Activated effector memory CD4-positive, alpha-beta T cell treated with anti-CD3 and anti-CD28 coated beads, Interleukin-2, amount 50 U/mL, for 16 hours (primary cell): ENCODE data around the gene CTCF.

ENCODE experiments used
- DNase-seq: peaks from one replicate; pipeline ENCODE4 v3.0.0-alpha.2; 2020

CTCF gene

DNA sequence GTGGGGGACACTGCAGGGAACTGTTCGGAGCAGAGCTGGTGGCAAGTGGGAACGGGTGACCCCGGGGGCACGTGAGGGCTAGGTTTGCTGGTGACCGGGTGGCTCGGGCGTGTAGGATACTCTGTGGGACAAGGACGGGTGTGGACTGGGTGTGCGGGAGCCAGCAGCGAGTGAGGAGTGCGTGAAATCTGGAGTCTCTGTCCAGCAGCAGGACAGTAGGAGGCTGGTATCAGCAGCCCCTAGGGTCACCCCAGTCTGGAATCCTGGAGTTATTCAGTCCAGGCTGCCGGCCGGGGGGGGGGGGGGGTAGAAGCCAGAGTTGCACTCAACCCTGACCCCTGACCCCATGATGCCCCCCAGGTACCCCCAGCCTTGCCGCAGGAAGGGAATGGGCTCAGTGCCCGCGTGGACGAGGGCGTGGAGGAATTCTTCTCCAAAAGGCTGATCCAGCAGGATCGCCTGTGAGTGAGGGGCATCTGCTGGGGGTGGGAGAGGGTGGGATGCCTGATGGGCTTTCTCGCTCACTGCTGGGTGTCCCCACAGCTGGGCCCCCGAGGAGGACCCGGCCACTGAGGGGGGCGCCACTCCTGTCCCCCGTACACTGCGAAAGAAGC, 91.6 kb downstream of the CTCF start:
- no peak for DNase-seq

DNA sequence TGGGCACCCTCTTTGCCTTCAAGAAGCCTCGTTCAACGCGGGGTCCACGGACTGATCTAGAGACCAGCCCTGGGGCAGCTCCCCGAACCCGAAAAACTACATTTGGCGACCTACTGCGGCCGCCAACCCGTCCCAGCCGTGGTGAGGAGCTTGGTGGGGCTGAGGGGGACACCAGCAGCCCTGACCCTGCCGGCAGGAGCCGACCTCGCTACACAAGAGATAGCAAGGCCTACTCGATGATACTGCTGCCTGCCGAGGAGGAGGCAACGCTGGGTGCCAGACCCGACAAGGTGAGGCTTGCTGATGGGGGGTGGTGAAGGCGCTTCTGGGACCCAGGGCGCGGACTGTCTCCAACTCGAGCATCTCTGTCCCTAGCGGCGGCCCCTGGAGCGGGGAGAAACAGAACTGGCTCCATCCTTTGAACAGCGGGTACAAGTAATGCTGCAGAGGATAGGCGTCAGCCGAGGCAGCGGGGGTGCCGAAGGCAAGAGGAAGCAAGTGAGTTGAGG, 92.1 kb downstream of the CTCF start:
- no peak for DNase-seq

DNA sequence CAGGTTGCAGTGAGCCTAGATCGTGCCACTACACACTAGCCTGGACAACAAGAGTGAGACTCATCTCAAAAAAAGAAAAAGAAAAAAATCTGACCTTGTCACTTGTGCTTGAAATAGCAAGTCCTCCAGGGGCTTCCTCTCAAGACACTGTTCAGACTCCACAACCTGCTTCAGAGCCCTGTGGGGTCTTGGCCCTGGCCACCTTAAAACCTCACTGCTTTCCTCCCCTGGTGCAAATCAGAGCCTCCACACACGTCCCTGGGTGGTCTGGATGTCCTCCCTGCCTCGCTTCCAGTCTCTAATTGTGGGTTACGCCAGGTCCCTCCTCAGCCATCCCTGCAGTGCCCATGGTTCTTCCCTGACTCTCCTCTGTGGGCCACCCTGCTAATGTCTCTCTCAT, 93.0 kb downstream of the CTCF start:
- no peak for DNase-seq

DNA sequence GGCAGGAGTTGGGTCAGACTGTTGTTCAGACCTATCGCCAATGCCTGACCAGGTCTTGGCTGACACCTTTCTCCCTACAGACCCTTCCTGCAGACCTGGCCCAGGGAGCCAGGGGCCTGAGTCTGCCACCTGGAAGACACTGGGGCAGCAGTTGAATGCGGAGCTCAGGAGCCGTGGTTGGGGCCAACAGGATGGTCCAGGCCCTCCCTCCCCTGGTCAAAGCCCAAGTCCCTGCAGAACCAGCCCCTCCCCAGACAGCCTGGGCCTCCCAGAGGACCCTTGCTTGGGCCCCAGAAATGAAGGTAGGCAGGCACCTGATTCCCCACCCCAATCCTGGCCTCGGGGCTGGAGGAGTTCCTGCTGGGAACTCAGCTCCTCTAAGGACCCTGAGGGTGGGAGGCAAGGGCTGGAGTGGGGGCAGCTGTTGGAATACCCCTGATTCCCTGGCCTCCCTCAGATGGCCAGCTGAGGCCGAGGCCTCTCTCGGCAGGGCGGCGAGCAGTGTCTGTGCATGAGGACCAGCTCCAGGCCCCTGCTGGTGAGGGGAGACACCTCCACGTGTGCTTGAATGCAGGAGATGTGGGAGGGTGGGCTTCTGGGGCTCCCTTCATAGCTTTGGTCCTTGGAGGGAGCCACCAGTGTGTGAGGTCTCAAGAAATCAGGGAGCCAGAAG, 94.2 kb downstream of the CTCF start:
- no peak for DNase-seq

DNA sequence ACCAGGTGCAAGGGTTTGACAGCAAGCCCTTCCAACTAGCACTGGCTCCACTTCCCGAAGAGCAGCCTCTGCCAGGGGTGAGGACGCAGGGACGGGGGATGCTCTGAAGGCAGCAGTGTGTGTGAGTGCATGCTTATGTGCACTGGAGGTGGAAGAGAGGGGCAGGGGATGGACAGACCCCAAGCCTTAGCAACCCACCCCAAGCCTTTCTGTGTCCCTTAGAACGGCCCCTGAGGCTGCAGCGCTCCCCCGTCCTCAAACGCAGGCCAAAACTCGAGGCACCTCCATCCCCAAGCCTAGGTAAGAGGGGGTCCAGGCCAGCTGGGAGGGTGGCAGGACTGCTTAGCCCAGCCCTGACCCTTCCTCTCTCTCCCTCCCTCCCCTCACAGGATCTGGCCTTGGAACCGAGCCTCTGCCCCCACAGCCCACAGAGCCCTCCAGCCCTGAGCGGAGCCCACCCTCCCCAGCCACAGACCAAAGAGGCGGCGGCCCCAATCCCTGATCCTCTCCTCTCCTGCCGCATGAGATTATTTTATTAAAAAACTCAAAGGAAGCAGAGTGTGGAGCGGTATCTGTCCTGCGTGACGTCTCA, 94.8 kb downstream of the CTCF start:
- DNase-seq, result no peak

DNA sequence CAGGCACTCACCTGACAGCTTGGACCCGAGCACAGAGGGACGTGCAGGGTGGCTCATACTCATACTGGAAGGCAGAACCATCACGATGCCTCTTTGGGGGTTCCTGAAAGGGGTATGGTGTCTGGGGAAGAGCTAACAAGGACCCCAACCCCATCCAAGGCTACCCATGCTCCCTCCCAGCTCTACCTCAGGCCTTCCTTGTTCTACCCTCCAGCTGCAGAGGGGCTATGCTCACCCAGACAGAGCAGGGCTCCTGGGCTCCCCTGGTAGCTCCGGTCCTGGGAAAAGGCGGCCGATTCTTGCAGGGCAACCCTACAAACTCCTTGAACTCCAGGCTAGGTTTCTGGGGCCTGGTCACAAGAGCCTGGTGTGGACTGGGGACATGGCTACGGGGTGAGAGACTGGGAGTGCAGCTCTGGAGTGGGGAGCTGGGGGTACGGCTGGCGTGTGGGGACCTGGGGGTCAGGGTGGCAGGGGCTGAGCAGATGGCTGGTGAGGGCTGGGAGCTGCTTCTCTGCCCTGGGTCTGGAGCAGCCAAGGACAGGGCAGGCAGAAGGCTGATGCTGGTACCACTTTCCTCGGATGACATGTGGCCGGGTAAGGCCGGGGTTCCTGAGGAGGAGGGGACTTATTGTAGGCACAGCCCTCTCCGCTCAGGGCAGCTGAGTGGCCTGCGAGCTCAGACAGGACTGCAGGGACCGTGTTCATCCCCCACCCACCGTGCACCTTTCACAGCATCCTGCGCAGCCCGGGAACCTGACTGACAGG, 95.6 kb downstream of the CTCF start:
- DNase-seq, result no peak

DNA sequence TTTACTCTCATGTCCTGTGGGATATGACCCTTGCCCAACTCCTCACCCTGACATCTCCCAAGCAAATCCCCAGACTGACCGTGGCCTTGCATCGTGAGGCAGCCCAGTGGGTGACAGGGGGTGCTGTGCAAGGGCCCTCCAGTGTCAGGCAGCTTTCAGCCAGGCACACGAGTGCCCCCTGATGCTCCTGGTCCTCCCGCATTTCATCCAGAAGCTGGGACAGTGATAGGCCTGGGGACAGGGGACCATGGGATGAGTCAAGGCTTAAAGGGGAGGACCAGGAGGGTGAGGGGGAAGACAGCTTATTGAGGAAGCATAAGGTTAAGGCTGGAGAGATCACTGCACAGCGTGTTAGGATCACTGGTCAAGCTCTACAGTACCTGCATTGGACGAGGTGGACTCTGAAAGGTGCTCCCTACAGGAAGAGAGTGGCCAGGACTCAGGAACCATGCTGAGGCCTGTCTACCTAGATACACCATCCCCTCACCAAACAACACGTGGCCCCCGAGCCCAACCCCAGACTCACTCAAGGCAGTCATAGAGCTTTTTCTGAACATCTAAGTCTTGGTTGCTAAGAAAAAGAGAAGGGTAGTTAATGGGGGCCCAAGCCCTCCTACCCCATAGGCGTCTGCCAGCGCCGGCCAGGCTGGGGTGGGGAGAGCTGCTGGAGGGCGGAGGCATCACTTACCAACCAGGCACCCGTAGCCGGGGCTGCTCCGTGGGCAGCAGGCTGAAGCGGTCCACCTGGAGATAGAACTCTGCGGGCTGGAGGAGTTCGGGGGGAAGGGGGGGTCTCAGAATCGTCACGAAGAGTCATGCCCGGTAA, 96.7 kb downstream of the CTCF start:
- DNase-seq, result no peak

DNA sequence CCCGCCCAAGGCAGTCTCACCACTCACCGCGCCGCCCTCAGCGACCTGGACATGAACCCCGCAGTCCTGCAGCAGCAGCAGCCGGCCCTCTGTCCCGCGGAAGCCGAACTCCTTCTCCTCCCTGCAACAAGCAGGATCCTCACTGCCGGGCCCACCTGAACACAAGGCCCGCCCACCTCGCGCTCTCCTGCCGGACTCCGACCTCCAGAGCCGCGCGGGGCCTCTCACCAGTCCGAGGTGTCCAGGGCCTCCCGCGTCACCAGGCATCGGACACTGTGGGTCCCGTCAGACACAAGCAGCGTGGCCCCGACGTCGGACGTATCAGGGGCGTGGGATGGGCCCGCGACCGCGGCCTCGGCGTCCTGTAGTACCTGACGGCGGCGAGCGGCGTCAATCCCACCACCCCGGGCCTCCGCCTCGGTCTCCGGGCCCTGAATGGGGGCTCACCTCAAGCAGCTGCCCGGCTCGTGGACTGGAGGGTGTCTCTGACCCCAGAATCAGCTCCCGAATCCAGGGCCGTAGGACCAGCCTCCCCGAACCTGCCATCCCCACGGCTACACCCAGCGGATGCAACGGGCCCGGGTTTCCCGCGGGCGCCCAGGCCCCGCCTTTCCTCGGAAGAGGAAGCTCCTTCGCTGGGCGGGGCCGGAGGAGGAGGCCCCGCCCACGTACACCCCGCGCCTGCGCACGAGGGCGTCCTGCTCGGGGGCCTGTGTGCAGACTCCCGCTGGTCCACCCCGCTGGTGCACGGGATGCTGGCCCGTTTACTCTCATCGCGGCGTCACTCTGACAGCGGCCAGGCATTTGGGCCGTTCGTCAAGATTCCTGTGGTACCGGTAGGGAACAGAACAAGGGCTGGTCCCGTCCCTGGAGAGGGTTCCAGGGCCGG, 97.6 kb downstream of the CTCF start, which contains the start of gene ACD:
ACD (minus strand) TSS at position 586 of the 889 bp plus-strand sequence; CDS start at position 546, 40 bp downstream.
- peak; percentile 98 for DNase-seq

DNA sequence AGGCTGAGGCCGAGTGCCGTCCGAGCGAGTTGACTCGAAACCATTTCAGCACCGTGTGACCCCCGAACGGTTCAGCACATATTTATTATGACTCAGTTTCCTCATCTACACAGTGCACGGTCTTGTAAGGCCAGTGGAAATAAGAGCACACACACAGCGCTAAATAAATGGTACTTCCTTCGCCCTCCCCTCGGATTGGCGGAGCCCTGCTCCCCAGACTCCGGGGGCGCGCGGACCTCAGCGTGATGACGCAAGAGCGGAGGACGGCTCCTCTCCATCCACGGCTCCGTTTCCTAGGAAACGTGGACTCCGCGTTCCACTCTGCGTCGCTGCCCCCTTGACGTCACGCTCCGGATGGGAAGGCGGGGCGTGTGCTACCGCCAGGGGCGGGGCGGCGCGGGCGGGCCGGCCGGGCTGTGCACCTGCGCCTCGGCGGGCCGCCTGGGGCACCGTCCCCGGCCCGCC, 98.3 kb downstream of the CTCF start, which contains the start of gene PARD6A:
PARD6A (plus strand) TSS at position 397 of the 465 bp plus-strand sequence. CDS start 79 bp downstream, outside the sequence.
- peak; percentile 97 for DNase-seq

DNA sequence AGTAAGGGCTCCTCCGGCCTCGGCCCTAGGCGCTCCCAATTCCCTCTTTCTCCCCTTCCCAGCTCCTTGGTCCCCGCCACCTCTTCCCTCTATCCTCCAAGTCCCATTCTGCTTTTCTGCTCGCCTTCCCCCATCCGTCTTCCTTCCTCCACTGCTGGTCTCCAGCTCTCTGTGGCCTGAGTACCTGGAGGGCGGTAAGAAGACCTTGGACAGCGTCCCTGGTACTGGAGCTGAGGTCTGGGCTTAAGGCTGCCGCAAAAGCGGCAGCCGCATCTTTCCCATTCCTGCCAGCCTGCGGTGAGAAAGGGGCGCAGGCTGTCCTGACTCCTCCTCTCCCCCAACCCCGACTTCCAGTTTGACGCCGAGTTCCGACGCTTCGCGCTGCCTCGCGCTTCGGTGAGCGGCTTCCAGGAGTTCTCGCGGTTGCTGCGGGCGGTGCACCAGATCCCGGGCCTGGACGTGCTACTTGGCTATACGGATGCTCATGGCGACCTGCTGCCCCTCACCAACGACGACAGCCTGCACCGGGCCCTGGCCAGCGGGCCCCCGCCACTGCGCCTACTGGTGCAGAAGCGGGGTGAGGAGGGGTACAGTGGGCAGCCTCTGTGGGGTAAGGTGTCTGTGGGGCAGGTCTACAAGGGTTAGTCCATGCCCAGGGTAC, 98.9 kb downstream of the CTCF start:
- DNase-seq, result no peak

DNA sequence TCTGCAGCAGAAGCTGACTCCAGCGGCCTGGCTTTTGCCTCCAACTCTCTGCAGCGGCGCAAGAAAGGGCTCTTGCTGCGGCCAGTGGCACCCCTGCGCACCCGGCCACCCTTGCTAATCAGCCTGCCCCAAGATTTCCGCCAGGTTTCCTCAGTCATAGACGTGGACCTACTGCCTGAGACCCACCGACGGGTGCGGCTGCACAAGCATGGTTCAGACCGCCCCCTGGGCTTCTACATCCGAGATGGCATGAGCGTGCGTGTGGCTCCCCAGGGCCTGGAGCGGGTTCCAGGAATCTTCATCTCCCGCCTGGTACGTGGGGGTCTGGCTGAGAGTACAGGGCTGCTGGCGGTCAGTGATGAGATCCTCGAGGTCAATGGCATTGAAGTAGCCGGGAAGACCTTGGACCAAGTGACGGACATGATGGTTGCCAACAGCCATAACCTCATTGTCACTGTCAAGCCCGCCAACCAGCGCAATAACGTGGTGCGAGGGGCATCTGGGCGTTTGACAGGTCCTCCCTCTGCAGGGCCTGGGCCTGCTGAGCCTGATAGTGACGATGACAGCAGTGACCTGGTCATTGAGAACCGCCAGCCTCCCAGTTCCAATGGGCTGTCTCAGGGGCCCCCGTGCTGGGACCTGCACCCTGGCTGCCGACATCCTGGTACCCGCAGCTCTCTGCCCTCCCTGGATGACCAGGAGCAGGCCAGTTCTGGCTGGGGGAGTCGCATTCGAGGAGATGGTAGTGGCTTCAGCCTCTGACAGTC, 99.7 kb downstream of the CTCF start:
- no peak for DNase-seq

DNA sequence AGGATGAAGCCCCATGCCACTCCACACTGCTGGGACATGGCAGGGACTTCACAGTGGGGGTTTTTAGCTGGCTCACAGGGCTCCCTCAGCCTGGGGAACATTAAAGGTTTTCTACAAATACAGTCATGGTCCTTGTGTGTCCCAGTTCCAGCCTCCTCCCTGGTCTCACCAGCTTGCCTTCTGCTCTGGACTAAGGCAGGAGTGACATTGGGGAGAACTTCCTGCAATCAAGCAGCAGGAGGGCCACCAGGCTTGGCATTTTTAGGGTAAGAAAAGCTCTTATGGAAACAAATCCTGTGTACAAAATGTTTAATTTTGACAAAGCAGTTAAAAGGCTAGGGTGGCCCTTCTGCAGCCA, 100.3 kb downstream of the CTCF start:
- no peak for DNase-seq

DNA sequence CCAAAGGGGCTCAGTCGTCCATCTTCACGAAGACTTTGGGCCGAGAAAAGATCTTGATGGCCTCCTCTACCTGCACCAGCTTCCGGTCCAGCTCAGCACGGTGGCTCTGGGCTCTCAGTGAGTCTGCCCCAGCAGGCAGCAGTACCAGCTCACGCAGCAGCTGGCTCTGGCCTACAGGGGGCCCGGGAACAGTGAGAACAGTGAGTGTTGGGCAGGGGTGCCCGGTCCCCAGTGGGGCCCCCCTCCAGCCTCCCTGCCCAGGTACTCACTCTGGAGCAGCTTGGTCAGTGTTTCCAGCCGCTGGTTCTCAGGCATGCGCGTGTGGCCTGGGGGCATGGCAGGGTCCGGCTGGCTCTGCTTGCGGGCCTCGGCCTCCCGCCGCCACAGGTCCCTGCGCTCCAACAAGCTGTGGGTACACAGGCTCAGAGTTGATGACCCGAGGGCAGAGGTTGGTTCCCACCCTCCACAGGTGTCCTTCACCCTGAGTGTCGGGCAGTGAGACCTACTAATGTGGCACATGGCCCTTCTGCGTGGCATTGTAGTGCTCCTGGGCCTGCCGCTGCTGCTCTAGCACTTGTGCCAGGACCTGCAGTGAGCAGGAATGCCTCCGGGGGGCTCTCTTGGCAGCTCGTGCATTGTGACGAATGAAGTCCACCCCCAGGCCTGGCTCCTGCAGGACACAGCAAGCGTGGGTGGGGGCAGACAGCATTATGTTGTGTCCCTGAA, 101.0 kb downstream of the CTCF start:
- peak; percentile 75 for DNase-seq

DNA sequence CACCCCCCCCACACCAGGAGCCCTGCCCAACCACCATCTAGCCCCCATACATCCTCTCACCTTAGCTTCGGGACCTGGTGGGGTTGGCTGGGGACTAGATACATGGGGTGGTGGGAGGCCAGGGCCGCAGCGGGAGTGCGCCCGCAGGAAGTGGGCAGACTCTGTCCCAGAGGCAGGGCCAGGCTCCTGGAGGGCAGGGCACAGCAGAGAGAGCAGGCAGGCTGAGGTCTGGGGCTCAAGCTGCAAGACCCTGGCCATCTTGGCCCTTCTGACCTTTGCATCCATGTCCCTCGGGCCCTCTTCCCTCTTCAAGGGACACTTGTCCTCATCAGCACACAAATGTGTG, 101.5 kb downstream of the CTCF start:
- no peak for DNase-seq

DNA sequence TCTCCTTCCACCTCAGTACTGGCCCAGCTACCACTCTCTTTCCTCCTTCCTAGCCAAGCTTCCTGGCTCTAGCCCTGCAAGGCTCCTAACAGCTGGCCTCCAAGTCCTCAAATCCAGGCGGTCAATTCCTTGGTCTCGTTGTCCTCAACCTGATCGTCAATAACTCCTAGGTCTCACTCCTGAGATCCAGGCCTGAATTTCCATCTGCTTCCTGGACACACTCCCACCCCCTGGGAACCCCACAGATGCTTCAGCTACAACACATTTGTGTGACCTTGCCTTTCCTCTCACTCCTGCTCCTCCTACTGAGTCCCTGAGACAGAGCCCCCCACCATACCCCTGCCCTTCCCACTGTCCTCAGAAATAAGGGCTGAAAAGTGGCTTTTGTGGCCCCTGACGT, 101.9 kb downstream of the CTCF start:
- DNase-seq, result no peak

DNA sequence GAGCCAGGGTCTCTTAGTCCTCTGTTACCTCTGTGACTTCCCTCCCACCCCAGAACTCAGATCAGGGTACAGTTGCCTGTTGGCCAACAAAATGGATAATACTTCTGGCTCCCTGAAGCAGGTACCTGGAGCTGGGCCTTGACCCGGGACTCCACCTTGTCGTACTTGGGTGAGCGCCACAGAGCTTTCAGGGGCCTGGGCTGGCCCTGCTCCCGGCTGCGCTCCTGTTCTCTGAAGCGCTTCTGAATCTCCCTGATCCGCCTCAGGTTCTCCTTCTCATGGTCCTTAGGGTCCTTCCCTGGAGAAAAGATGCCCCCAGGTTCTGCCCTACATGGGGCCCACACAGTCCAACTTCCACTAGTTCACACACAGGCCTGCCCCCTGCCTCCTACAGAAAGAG, 102.5 kb downstream of the CTCF start:
- DNase-seq, result no peak

DNA sequence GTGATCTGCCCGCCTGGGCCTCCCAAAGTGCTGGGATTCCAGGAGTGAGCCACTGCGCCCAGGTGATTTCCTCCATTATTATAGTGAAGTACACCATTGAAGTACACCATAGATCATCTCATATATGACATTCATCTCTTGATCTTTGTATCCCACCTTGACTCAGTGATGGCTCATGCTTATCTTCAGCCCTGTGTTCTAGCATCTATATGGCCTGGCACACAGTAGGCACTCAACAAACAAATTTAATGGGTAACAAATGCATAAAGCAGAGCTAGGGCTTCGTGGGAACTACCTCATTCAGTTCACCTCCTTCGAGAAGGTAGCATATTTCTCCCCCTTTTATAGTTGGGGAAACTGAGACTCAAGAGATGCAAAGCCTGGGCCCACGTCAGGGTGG, 103.3 kb downstream of the CTCF start:
- DNase-seq, result no peak

DNA sequence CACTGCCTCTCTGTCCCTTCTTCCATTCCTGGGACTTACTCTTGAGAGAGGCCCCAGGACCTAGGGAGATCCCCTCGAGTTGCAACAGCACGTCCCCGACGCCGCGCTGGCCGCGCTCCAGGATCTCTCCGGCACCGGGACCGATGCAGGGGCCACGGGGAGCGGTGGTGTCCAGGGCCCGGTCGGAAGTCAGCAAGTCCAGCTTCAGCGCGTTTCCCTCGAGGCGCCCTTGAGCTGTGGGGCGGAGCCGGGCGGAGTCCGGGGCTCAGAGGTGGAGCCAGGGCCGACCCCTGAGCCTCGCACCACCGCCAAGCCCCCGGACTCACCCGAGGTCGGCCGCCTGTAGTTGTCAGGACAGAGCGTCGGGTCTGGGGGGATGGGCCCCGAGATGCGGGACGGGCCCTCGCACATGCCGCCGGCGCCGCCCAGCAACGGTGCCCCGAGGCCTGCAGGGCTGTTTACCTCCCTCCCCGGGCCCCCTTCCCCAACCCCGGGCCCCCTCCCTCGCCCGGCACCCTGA, 103.8 kb downstream of the CTCF start:
- DNase-seq, result no peak
